ENCODE measurements around the gene AK4.

DNA sequence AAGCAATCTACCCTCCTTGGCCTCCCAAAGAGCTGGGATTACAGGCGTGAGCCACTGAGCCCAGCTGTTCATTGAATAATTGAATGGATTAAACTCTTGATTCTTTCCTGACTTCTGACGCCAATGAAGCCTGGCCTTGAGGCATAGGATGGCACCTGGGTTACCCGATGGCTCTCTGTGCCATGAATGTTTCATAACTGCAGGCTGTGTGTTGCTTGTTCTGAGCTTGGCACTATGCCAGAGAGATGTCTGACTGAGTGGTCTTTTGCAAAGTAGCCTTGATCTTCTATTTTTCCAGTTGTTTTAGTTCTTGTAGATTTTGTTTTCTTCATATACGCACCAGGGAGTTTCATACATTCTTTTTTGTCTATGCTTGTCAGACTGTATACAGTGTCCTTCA lies 38.5 kb upstream of the AK4 start:
- TF ChIP-seq, protein P1, sequence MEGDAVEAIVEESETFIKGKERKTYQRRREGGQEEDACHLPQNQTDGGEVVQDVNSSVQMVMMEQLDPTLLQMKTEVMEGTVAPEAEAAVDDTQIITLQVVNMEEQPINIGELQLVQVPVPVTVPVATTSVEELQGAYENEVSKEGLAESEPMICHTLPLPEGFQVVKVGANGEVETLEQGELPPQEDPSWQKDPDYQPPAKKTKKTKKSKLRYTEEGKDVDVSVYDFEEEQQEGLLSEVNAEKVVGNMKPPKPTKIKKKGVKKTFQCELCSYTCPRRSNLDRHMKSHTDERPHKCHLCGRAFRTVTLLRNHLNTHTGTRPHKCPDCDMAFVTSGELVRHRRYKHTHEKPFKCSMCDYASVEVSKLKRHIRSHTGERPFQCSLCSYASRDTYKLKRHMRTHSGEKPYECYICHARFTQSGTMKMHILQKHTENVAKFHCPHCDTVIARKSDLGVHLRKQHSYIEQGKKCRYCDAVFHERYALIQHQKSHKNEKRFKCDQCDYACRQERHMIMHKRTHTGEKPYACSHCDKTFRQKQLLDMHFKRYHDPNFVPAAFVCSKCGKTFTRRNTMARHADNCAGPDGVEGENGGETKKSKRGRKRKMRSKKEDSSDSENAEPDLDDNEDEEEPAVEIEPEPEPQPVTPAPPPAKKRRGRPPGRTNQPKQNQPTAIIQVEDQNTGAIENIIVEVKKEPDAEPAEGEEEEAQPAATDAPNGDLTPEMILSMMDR (conservative IDR thresholded peaks at IDR 0.05; ENCODE audit: low read depth, low read length): no peak
- TF ChIP-seq EZH2 (IDR thresholded peaks at IDR 0.05; ENCODE audit: borderline replicate concordance, low read depth, low read length, poor library complexity, severe bottlenecking): no peak
